Fibroblast of pulmonary artery (primary cell): ENCODE data around the gene MXRA8.

Experiments
- DNase-seq: peaks from one replicate; pipeline ENCODE4 v3.0.0-alpha.2; 2010; ENCODE audit warnings: low read depth
- H3K4me3 ChIP-seq: replicated peaks from 2 replicates; pipeline ENCODE4 v1.5.1; 2011; ENCODE audit warnings: low read depth, mild to moderate bottlenecking, control low read depth, low read length, moderate library complexity
- CTCF ChIP-seq: IDR thresholded peaks from 2 replicates; pipeline ENCODE4 v1.5.1; 2011; ENCODE audit warnings: mild to moderate bottlenecking, control low read depth, low read length, inconsistent platforms; ENCODE audit errors: missing control alignments

Gene MXRA8

GRCh38 chr1:1333551-1334241 is 24.7 kb downstream of the MXRA8 start:
- no peak for TF ChIP-seq CTCF
- no peak for DNase-seq
- H3K4me3 ChIP-seq: no peak overlapping the region

GRCh38 chr1:1332774-1333480 is 25.4 kb downstream of the MXRA8 start:
- no peak for TF ChIP-seq CTCF
- H3K4me3 ChIP-seq: no peak overlapping the region
- no peak for DNase-seq

- DNase-seq: no peak
Measured at GRCh38 chr1:1332031-1332755, 26.2 kb downstream of the MXRA8 start.

GRCh38 chr1:1331068-1331965 is 27.0 kb downstream of the MXRA8 start, which contains the start of gene TAS1R3:
Gene TAS1R3, plus strand, starts transcription at chr1:1331280. Its CDS starts 66 bp downstream, at chr1:1331346.
- no peak for DNase-seq
- TF ChIP-seq CTCF: no peak
- no peak within 1 kb of the TSS for H3K4me3 ChIP-seq

More at GRCh38 chr1:1332031-1332755, 26.2 kb downstream of the MXRA8 start:
- H3K4me3 ChIP-seq: no peak overlapping the region
- no peak for TF ChIP-seq CTCF

- H3K4me3 ChIP-seq: no peak overlapping the region
- no peak for DNase-seq
- no peak for TF ChIP-seq CTCF
Measured at GRCh38 chr1:1330366-1331067, 27.8 kb downstream of the MXRA8 start.
